ENCODE results near the gene MSH3. TPM values are rescaled to one million over a fixed set of nuclear protein-coding genes. Genes with fewer than 3 reads are reported as not detected.

Gene MSH3
- total and polyA plus RNA-seq, 12 donors = 2.8 to 24.6 (median 11.7) TPM

GRCh38 chr5:80634193-80634592 lies 20.3 kb upstream of the MSH3 start:
- no peak for DNase-seq
- H3K4me1 ChIP-seq (replicated peaks in 1 of 2) = no peaks in the 10 kb centered on the region
- no peaks in the 10 kb centered on the region for H3K27me3 ChIP-seq
- TF ChIP-seq, protein P1, sequence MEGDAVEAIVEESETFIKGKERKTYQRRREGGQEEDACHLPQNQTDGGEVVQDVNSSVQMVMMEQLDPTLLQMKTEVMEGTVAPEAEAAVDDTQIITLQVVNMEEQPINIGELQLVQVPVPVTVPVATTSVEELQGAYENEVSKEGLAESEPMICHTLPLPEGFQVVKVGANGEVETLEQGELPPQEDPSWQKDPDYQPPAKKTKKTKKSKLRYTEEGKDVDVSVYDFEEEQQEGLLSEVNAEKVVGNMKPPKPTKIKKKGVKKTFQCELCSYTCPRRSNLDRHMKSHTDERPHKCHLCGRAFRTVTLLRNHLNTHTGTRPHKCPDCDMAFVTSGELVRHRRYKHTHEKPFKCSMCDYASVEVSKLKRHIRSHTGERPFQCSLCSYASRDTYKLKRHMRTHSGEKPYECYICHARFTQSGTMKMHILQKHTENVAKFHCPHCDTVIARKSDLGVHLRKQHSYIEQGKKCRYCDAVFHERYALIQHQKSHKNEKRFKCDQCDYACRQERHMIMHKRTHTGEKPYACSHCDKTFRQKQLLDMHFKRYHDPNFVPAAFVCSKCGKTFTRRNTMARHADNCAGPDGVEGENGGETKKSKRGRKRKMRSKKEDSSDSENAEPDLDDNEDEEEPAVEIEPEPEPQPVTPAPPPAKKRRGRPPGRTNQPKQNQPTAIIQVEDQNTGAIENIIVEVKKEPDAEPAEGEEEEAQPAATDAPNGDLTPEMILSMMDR (IDR thresholded peaks at IDR 0.05) = no peak
- no peak for TF ChIP-seq POLR2A (IDR thresholded peaks at IDR 0.05)
- H3K4me3 ChIP-seq = no peak overlapping the region
- intact Hi-C loops (cut with DNase I) = no loop called here
- no peak overlapping the region for H3K27ac ChIP-seq
- H3K9me3 ChIP-seq (replicated peaks in 1 of 3) = no peaks in the 10 kb centered on the region
- H3K36me3 ChIP-seq (replicated peaks in 1 of 2) = no peaks in the 10 kb centered on the region

DNA sequence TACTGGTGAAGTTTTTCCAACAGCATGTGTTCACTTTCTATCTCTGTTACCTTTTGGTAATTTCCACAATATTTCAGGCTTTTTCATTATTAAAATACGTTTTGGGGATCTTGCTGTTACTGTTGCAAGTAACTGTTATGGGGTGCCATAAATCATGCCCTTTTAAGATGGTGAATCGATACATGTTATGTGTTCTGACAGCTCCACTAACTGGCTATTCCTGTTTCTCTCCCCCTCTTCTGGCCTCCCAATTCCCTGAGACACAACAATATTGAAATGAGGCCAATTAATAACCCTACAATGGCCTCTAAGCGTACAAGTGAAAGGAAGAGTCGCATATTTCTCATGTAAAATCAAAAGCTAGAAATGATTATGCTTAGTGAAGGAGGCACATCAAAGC lies 13.1 kb upstream of the MSH3 start:
- no peak for DNase-seq
- Histone ChIP-seq H3K9me3 (replicated peaks in 1 of 3) (no peaks in the 10 kb centered on the region), H3K27ac (no peak overlapping the region), H3K27me3 (no peaks in the 10 kb centered on the region), H3K4me3 (no peak overlapping the region), H3K36me3 (replicated peaks in 1 of 2) (no peaks in the 10 kb centered on the region), H3K4me1 (replicated peaks in 1 of 2) (no peaks in the 10 kb centered on the region)
- TF ChIP-seq, protein P1 (IDR thresholded peaks at IDR 0.05) = no peak
- TF ChIP-seq POLR2A (IDR thresholded peaks at IDR 0.05) = no peak
- intact Hi-C loops (cut with DNase I) = no loop called here
- WGBS, 4 donors = 93 to 98% (median 96%) methylated on average over 4 of the region's 4 CpGs

DNA sequence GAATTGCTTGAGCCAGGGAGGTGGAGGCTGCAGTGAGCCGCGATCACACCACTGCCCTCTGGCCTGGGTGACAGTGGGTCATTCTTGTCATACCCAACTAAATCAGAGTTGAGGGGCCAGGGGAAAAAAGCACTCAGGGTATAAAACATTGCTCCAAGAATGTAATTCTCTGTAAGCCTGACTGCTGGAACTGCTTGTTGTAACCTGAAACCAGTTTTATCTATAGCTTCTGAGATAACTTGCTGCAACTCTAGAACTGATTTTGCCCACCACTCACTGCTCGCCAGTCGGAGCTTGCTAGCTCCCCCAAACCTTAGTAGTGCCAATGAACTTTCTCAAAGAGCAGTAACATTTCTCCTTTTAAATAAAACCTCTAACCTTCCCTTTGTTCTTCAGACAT lies 9.6 kb upstream of the MSH3 start:
- no peak for TF ChIP-seq POLR2A (IDR thresholded peaks at IDR 0.05)
- TF ChIP-seq, protein P1 (IDR thresholded peaks at IDR 0.05) = no peak
- no peak overlapping the region for H3K27ac ChIP-seq
- no peaks in the 10 kb centered on the region for H3K9me3 ChIP-seq (replicated peaks in 1 of 3)
- H3K36me3 ChIP-seq (replicated peaks in 1 of 2) = no peaks in the 10 kb centered on the region
- DNase-seq = no peak
- no peaks in the 10 kb centered on the region for H3K27me3 ChIP-seq
- H3K4me1 ChIP-seq (replicated peaks in 1 of 2) = no peaks in the 10 kb centered on the region
- intact Hi-C loops (cut with DNase I) = no loop called here
- WGBS, 4 donors = 81 to 87% (median 83%) methylated on average over 4 of the region's 4 CpGs
- no peak overlapping the region for H3K4me3 ChIP-seq

- Histone ChIP-seq H3K4me3 (no peak overlapping the region), H3K27ac (no peak overlapping the region), H3K36me3 (replicated peaks in 1 of 2) (no peaks in the 10 kb centered on the region), H3K9me3 (replicated peaks in 1 of 3) (no peaks in the 10 kb centered on the region), H3K27me3 (no peaks in the 10 kb centered on the region), H3K4me1 (replicated peaks in 1 of 2) (no peaks in the 10 kb centered on the region)
- no peak for TF ChIP-seq POLR2A (IDR thresholded peaks at IDR 0.05)
- TF ChIP-seq, protein P1 (IDR thresholded peaks at IDR 0.05) = no peak
- intact Hi-C loops (cut with DNase I) = no loop called here
- WGBS, 4 donors = 85 to 92% (median 91%) methylated on average over 3 of the region's 3 CpGs
- DNase-seq = no peak
Measured at GRCh38 chr5:80646926-80647325, 7.5 kb upstream of the MSH3 start.
